Gastroesophageal sphincter (tissue), 3 donors: ENCODE measurements around the gene FBF1.
A peak's percentile ranks its signal among the peaks of the same experiment; 100 is the strongest.

Experiments
- CTCF ChIP-seq, 4 experiments: fragments of 200-600 bp in 2 of 4; fragments of 450-650 bp in 2 of 4; sonication (generic) in 1 of 4; IDR thresholded peaks; one replicate each; pipeline ENCODE4 v1.5.1; 2017 to 2019; ENCODE audit warnings: antibody characterized with exemption in 4 of 4, mild to moderate bottlenecking in 2 of 4, moderate library complexity in 2 of 4
- EP300 ChIP-seq: sonication (generic); formaldehyde crosslinking; IDR thresholded peaks from one replicate; pipeline ENCODE4 v1.6.1; 2017; ENCODE audit warnings: antibody characterized with exemption, mild to moderate bottlenecking
- POLR2AphosphoS5 ChIP-seq: sonication (generic); formaldehyde crosslinking; IDR thresholded peaks from one replicate; pipeline ENCODE4 v1.6.1; 2017; ENCODE audit warnings: antibody characterized with exemption

- TF ChIP-seq CTCF (IDR thresholded peaks at IDR 0.05) = peak in 3 of 4 experiments; percentile 46 to 62 (median 54)
- peak; percentile 95 for TF ChIP-seq POLR2AphosphoS5
- TF ChIP-seq EP300 = no peak
Measured at GRCh38 chr17:75978938-75979704, 38.3 kb upstream of the FBF1 start, which contains the start of the genes ACOX1 and TEN1.
